CD14-positive monocyte (primary cell): ENCODE measurements around the gene ALAD. TPM values are rescaled to one million over a fixed set of nuclear protein-coding genes. Genes with fewer than 3 reads are reported as not detected.
A peak's percentile ranks its signal among the peaks of the same experiment; 100 is the strongest.

Experiments used
- DNase-seq, 3 donors: peaks; one replicate each; pipeline ENCODE4 v3.0.0-alpha.2; 2011 to 2022
- H2AFZ ChIP-seq: 2 replicates; pipeline ENCODE4 v1.6.0; 2012; ENCODE audit warnings: mild to moderate bottlenecking, low read depth, low read length, inconsistent platforms; ENCODE audit not compliant: insufficient read depth, poor library complexity, severe bottlenecking
- H3K27ac ChIP-seq, 2 donors: 1 replicate in 1 of 2; 2 replicates in 1 of 2; pipeline ENCODE4 v1.5.1; 2012 to 2013; ENCODE audit warnings: low read length in 2 of 2, control low read depth in 1 of 2, inconsistent platforms in 1 of 2, low read depth in 1 of 2, mild to moderate bottlenecking in 1 of 2
- H3K27me3 ChIP-seq, 2 donors: one replicate each; pipeline versions ENCODE4 v1.6.0 to v1.6.1; 2011 to 2013; ENCODE audit warnings: low read length in 2 of 2; ENCODE audit not compliant: control insufficient read depth in 2 of 2, insufficient read depth in 2 of 2
- H3K36me3 ChIP-seq, 2 donors: replicated peaks in 1 of 2; 1 replicate in 1 of 2; 2 replicates in 1 of 2; pipeline versions ENCODE4 v1.5.1 to v1.6.1; 2012 to 2013; ENCODE audit warnings: low read length in 2 of 2, control low read depth in 1 of 2, inconsistent platforms in 1 of 2, mild to moderate bottlenecking in 1 of 2; ENCODE audit not compliant: insufficient read depth in 2 of 2, control insufficient read depth in 1 of 2
- H3K4me1 ChIP-seq, 2 donors: 1 replicate in 1 of 2; 2 replicates in 1 of 2; pipeline versions ENCODE4 v1.5.1 to v1.6.1; 2012 to 2013; ENCODE audit warnings: low read length in 2 of 2, control low read depth in 1 of 2, inconsistent platforms in 1 of 2, mild to moderate bottlenecking in 1 of 2, moderate library complexity in 1 of 2; ENCODE audit not compliant: insufficient read depth in 2 of 2, control insufficient read depth in 1 of 2
- H3K4me2 ChIP-seq: replicated peaks from 2 replicates; pipeline ENCODE3; 2012; ENCODE audit warnings: low read length, moderate library complexity, mild to moderate bottlenecking; ENCODE audit not compliant: poor library complexity, severe bottlenecking; ENCODE audit errors: extremely low read depth
- H3K4me3 ChIP-seq, 3 experiments: fragments of 200-600 bp in 1 of 3; sonication (generic) in 1 of 3; replicated peaks in 1 of 3; 1 replicate in 2 of 3; 2 replicates in 1 of 3; pipeline ENCODE4 v1.5.1; 2011 to 2013; ENCODE audit warnings: low read length in 3 of 3, mild to moderate bottlenecking in 3 of 3, control low read depth in 2 of 3, low read depth in 2 of 3, inconsistent platforms in 1 of 3, moderate library complexity in 1 of 3
- H3K79me2 ChIP-seq: 2 replicates; pipeline ENCODE4 v1.6.0; 2012; ENCODE audit warnings: mild to moderate bottlenecking, control low read depth, inconsistent platforms, low read length, moderate library complexity; ENCODE audit not compliant: insufficient read depth
- H3K9ac ChIP-seq: 2 replicates; pipeline ENCODE4 v1.6.0; 2017; ENCODE audit warnings: low read length, mild to moderate bottlenecking; ENCODE audit not compliant: insufficient read depth, poor library complexity, severe bottlenecking
- H3K9me3 ChIP-seq, 2 donors: replicated peaks in 1 of 2; 1 replicate in 1 of 2; 2 replicates in 1 of 2; pipeline versions ENCODE4 v1.5.1 to v1.6.1; 2012 to 2013; ENCODE audit warnings: low read length in 2 of 2, control low read depth in 1 of 2; ENCODE audit not compliant: control insufficient read depth in 1 of 2, insufficient read depth in 1 of 2
- H4K20me1 ChIP-seq: 2 replicates; pipeline ENCODE4 v1.6.0; 2012; ENCODE audit warnings: mild to moderate bottlenecking, low read length, control low read depth, moderate library complexity; ENCODE audit not compliant: insufficient read depth
- H3K27ac Mint-ChIP-seq, 7 donors: one replicate each; pipeline ENCODE4 v1.8.0; 2020; ENCODE audit warnings: mild to moderate bottlenecking in 7 of 7, mixed read lengths in 7 of 7, moderate library complexity in 6 of 7, inconsistent platforms in 2 of 7
- H3K27me3 Mint-ChIP-seq, 3 donors: one replicate each; pipeline ENCODE4 v1.8.0; 2021 to 2022; ENCODE audit warnings: low read depth in 3 of 3, mild to moderate bottlenecking in 3 of 3, mixed read lengths in 3 of 3, moderate library complexity in 3 of 3, inconsistent platforms in 1 of 3
- H3K36me3 Mint-ChIP-seq, 2 donors: one replicate each; pipeline ENCODE4 v1.8.0; 2020; ENCODE audit warnings: mixed read lengths in 2 of 2, inconsistent platforms in 1 of 2, mild to moderate bottlenecking in 1 of 2
- H3K4me1 Mint-ChIP-seq: one replicate; pipeline ENCODE4 v1.8.0; 2020; ENCODE audit warnings: mild to moderate bottlenecking, mixed read lengths
- H3K4me3 Mint-ChIP-seq, 2 donors: one replicate each; pipeline ENCODE4 v1.8.0; 2020; ENCODE audit warnings: mild to moderate bottlenecking in 2 of 2, mixed read lengths in 2 of 2, moderate library complexity in 1 of 2
- H3K9me3 Mint-ChIP-seq, 7 donors: one replicate each; pipeline ENCODE4 v1.8.0; 2020 to 2022; ENCODE audit warnings: mixed read lengths in 7 of 7, mild to moderate bottlenecking in 6 of 7, moderate library complexity in 6 of 7, inconsistent platforms in 2 of 7
- CTCF ChIP-seq: fragments of 200-600 bp; IDR thresholded peaks from one replicate; pipeline ENCODE4 v1.8.0; 2022; ENCODE audit warnings: antibody characterized with exemption, mild to moderate bottlenecking
- WGBS: methylation state at CpG from one replicate; pipeline ENCODE4 v1.1.5; 2013; ENCODE audit warnings: missing lambda C conversion rate; ENCODE audit not compliant: insufficient coverage; 5-methylcytosine and 5-hydroxymethylcytosine counted together
- intact Hi-C, 2 donors: fragments of 100-400 bp; cut with micrococcal nuclease; formaldehyde crosslinking; loops; one replicate each; pipeline versions ENCODE4 v1.15.0 to v1.15.1; 2023
- polyA plus RNA-seq, 3 donors: library from polyadenylated mRNA; depleted of rRNA in 1 of 3; unstranded in 2 of 3; stranded (reverse) in 1 of 3; fragments of 300-500 nt in 2 of 3; fragments of >200 nt in 1 of 3; fragmentation: Illumina TruSeq in 2 of 3; gene quantifications; 1 replicate in 2 of 3; 2 replicates in 1 of 3; pipeline ENCODE4 v1.2.3, GENCODE V29; 2012 to 2021

ALAD gene
- polyA plus RNA-seq, 3 donors = 17.1 to 24.6 (median 20.9) TPM

- no peak overlapping the region for H3K4me3 ChIP-seq
- no peak for DNase-seq
- no peaks in the 10 kb centered on the region for H4K20me1 ChIP-seq
- Mint-ChIP-seq H3K27me3 (peaks cover 2 to 4% (median 4%) of the 10 kb centered on the region in 3 donors), H3K27ac (no peak overlapping the region), H3K9me3 (no peaks in the 10 kb centered on the region), H3K4me1 (peaks cover 22% of the 10 kb centered on the region), H3K36me3 (no peaks in the 10 kb centered on the region), H3K4me3 (no peak overlapping the region)
- H3K27ac ChIP-seq = no peak overlapping the region
- H3K9ac ChIP-seq = no peak overlapping the region
- peaks cover 10 to 16% of the 10 kb centered on the region in 2 donors for H3K4me1 ChIP-seq
- H2AFZ ChIP-seq = peak overlapping the region; percentile 19
- TF ChIP-seq CTCF = no peak
- no CpG with 5 or more reads among the region's 1 CpG for WGBS
- intact Hi-C loops = loop anchor here in 1 of 2 donors (10.0 kb wide), 1 partner anchor 61 kb away; the partner anchor contains the start of gene ALAD
- H3K79me2 ChIP-seq = no peaks in the 10 kb centered on the region
- H3K4me2 ChIP-seq = no peak overlapping the region
- H3K36me3 ChIP-seq = no peaks in the 10 kb centered on the region
- no peaks in the 10 kb centered on the region for H3K27me3 ChIP-seq
- H3K9me3 ChIP-seq = no peaks in the 10 kb centered on the region
These were observed 57.3 kb downstream of the ALAD start for GRCh38 chr9:113343732-113344231.

GRCh38 chr9:113341712-113342410 lies 59.2 kb downstream of the ALAD start:
- H3K4me1 ChIP-seq = peaks cover 10 to 16% of the 10 kb centered on the region in 2 donors
- Mint-ChIP-seq H3K4me1 (peaks cover 20% of the 10 kb centered on the region), H3K27me3 (peaks cover 2 to 7% (median 4%) of the 10 kb centered on the region in 3 donors), H3K36me3 (no peaks in the 10 kb centered on the region), H3K9me3 (no peaks in the 10 kb centered on the region), H3K4me3 (no peak overlapping the region), H3K27ac (no peak overlapping the region)
- no peak overlapping the region for H3K27ac ChIP-seq
- H4K20me1 ChIP-seq = no peaks in the 10 kb centered on the region
- H2AFZ ChIP-seq = peak overlapping the region; percentile 39
- no peaks in the 10 kb centered on the region for H3K79me2 ChIP-seq
- no peak for DNase-seq
- no peaks in the 10 kb centered on the region for H3K36me3 ChIP-seq
- WGBS = 83% methylated on average over 8 of the region's 9 CpGs
- no peaks in the 10 kb centered on the region for H3K9me3 ChIP-seq
- no peak overlapping the region for H3K4me3 ChIP-seq
- intact Hi-C loops = loop anchor here in 1 of 2 donors (10.0 kb wide), 1 partner anchor 63 kb away; the partner anchor contains the start of gene ALAD
- TF ChIP-seq CTCF = no peak
- no peaks in the 10 kb centered on the region for H3K27me3 ChIP-seq
- no peak overlapping the region for H3K4me2 ChIP-seq
- no peak overlapping the region for H3K9ac ChIP-seq
